CD14-positive monocyte (primary cell): ENCODE results near the gene KCNQ1. TPM values are rescaled to one million over a fixed set of nuclear protein-coding genes. Genes with fewer than 3 reads are reported as not detected.

Experiments
- DNase-seq, 3 donors: peaks; one replicate each; pipeline ENCODE4 v3.0.0-alpha.2; 2011 to 2022
- H2AFZ ChIP-seq: 2 replicates; pipeline ENCODE4 v1.6.0; 2012; ENCODE audit warnings: mild to moderate bottlenecking, low read depth, low read length, inconsistent platforms; ENCODE audit not compliant: insufficient read depth, poor library complexity, severe bottlenecking
- H3K27ac ChIP-seq, 2 donors: 1 replicate in 1 of 2; 2 replicates in 1 of 2; pipeline ENCODE4 v1.5.1; 2012 to 2013; ENCODE audit warnings: low read length in 2 of 2, control low read depth in 1 of 2, inconsistent platforms in 1 of 2, low read depth in 1 of 2, mild to moderate bottlenecking in 1 of 2
- H3K27me3 ChIP-seq, 2 donors: one replicate each; pipeline versions ENCODE4 v1.6.0 to v1.6.1; 2011 to 2013; ENCODE audit warnings: low read length in 2 of 2; ENCODE audit not compliant: control insufficient read depth in 2 of 2, insufficient read depth in 2 of 2
- H3K36me3 ChIP-seq, 2 donors: replicated peaks in 1 of 2; 1 replicate in 1 of 2; 2 replicates in 1 of 2; pipeline versions ENCODE4 v1.5.1 to v1.6.1; 2012 to 2013; ENCODE audit warnings: low read length in 2 of 2, control low read depth in 1 of 2, inconsistent platforms in 1 of 2, mild to moderate bottlenecking in 1 of 2; ENCODE audit not compliant: insufficient read depth in 2 of 2, control insufficient read depth in 1 of 2
- H3K4me1 ChIP-seq, 2 donors: 1 replicate in 1 of 2; 2 replicates in 1 of 2; pipeline versions ENCODE4 v1.5.1 to v1.6.1; 2012 to 2013; ENCODE audit warnings: low read length in 2 of 2, control low read depth in 1 of 2, inconsistent platforms in 1 of 2, mild to moderate bottlenecking in 1 of 2, moderate library complexity in 1 of 2; ENCODE audit not compliant: insufficient read depth in 2 of 2, control insufficient read depth in 1 of 2
- H3K4me2 ChIP-seq: replicated peaks from 2 replicates; pipeline ENCODE3; 2012; ENCODE audit warnings: low read length, moderate library complexity, mild to moderate bottlenecking; ENCODE audit not compliant: poor library complexity, severe bottlenecking; ENCODE audit errors: extremely low read depth
- H3K4me3 ChIP-seq, 3 experiments: fragments of 200-600 bp in 1 of 3; sonication (generic) in 1 of 3; replicated peaks in 1 of 3; 1 replicate in 2 of 3; 2 replicates in 1 of 3; pipeline ENCODE4 v1.5.1; 2011 to 2013; ENCODE audit warnings: low read length in 3 of 3, mild to moderate bottlenecking in 3 of 3, control low read depth in 2 of 3, low read depth in 2 of 3, inconsistent platforms in 1 of 3, moderate library complexity in 1 of 3
- H3K79me2 ChIP-seq: 2 replicates; pipeline ENCODE4 v1.6.0; 2012; ENCODE audit warnings: mild to moderate bottlenecking, control low read depth, inconsistent platforms, low read length, moderate library complexity; ENCODE audit not compliant: insufficient read depth
- H3K9ac ChIP-seq: 2 replicates; pipeline ENCODE4 v1.6.0; 2017; ENCODE audit warnings: low read length, mild to moderate bottlenecking; ENCODE audit not compliant: insufficient read depth, poor library complexity, severe bottlenecking
- H3K9me3 ChIP-seq, 2 donors: replicated peaks in 1 of 2; 1 replicate in 1 of 2; 2 replicates in 1 of 2; pipeline versions ENCODE4 v1.5.1 to v1.6.1; 2012 to 2013; ENCODE audit warnings: low read length in 2 of 2, control low read depth in 1 of 2; ENCODE audit not compliant: control insufficient read depth in 1 of 2, insufficient read depth in 1 of 2
- H4K20me1 ChIP-seq: 2 replicates; pipeline ENCODE4 v1.6.0; 2012; ENCODE audit warnings: mild to moderate bottlenecking, low read length, control low read depth, moderate library complexity; ENCODE audit not compliant: insufficient read depth
- H3K27ac Mint-ChIP-seq, 7 donors: one replicate each; pipeline ENCODE4 v1.8.0; 2020; ENCODE audit warnings: mild to moderate bottlenecking in 7 of 7, mixed read lengths in 7 of 7, moderate library complexity in 6 of 7, inconsistent platforms in 2 of 7
- H3K27me3 Mint-ChIP-seq, 3 donors: one replicate each; pipeline ENCODE4 v1.8.0; 2021 to 2022; ENCODE audit warnings: low read depth in 3 of 3, mild to moderate bottlenecking in 3 of 3, mixed read lengths in 3 of 3, moderate library complexity in 3 of 3, inconsistent platforms in 1 of 3
- H3K36me3 Mint-ChIP-seq, 2 donors: one replicate each; pipeline ENCODE4 v1.8.0; 2020; ENCODE audit warnings: mixed read lengths in 2 of 2, inconsistent platforms in 1 of 2, mild to moderate bottlenecking in 1 of 2
- H3K4me1 Mint-ChIP-seq: one replicate; pipeline ENCODE4 v1.8.0; 2020; ENCODE audit warnings: mild to moderate bottlenecking, mixed read lengths
- H3K4me3 Mint-ChIP-seq, 2 donors: one replicate each; pipeline ENCODE4 v1.8.0; 2020; ENCODE audit warnings: mild to moderate bottlenecking in 2 of 2, mixed read lengths in 2 of 2, moderate library complexity in 1 of 2
- H3K9me3 Mint-ChIP-seq, 7 donors: one replicate each; pipeline ENCODE4 v1.8.0; 2020 to 2022; ENCODE audit warnings: mixed read lengths in 7 of 7, mild to moderate bottlenecking in 6 of 7, moderate library complexity in 6 of 7, inconsistent platforms in 2 of 7
- CTCF ChIP-seq: fragments of 200-600 bp; IDR thresholded peaks from one replicate; pipeline ENCODE4 v1.8.0; 2022; ENCODE audit warnings: antibody characterized with exemption, mild to moderate bottlenecking
- WGBS: methylation state at CpG from one replicate; pipeline ENCODE4 v1.1.5; 2013; ENCODE audit warnings: missing lambda C conversion rate; ENCODE audit not compliant: insufficient coverage; 5-methylcytosine and 5-hydroxymethylcytosine counted together
- intact Hi-C, 2 donors: fragments of 100-400 bp; cut with micrococcal nuclease; formaldehyde crosslinking; loops; one replicate each; pipeline versions ENCODE4 v1.15.0 to v1.15.1; 2023
- polyA plus RNA-seq, 3 donors: library from polyadenylated mRNA; depleted of rRNA in 1 of 3; unstranded in 2 of 3; stranded (reverse) in 1 of 3; fragments of 300-500 nt in 2 of 3; fragments of >200 nt in 1 of 3; fragmentation: Illumina TruSeq in 2 of 3; gene quantifications; 1 replicate in 2 of 3; 2 replicates in 1 of 3; pipeline ENCODE4 v1.2.3, GENCODE V29; 2012 to 2021

The KCNQ1 gene
- polyA plus RNA-seq, 3 donors = 14.9 to 31.8 (median 21.6) TPM

GRCh38 chr11:2891326-2892214 lies 446.8 kb downstream of the KCNQ1 start:
- no peak for TF ChIP-seq CTCF
- Histone ChIP-seq H3K79me2 (no peaks in the 10 kb centered on the region), H3K27ac (peak overlapping the region in 1 of 2 donors; percentile 68), H2AFZ (peak overlapping the region; percentile 76), H3K4me3 (peak overlapping the region in 2 of 3 experiments; percentile 49 to 77), H3K4me1 (peaks cover 19 to 24% of the 10 kb centered on the region in 2 donors), H3K36me3 (no peaks in the 10 kb centered on the region), H3K9ac (peak overlapping the region; percentile 63), H3K9me3 (no peaks in the 10 kb centered on the region), H4K20me1 (peaks cover 8% of the 10 kb centered on the region), H3K27me3 (peaks cover 0 to 16% of the 10 kb centered on the region in 2 donors), H3K4me2 (peak overlapping the region; percentile 88)
- H3K9me3 Mint-ChIP-seq = peaks cover 0 to 3% (median 0%) of the 10 kb centered on the region in 7 donors
- H3K4me1 Mint-ChIP-seq = peaks cover 25% of the 10 kb centered on the region
- H3K27ac Mint-ChIP-seq = peak overlapping the region in 3 of 7 donors; percentile 9 to 59 (median 56)
- peaks cover 18 to 34% (median 21%) of the 10 kb centered on the region in 3 donors for H3K27me3 Mint-ChIP-seq
- peak overlapping the region; percentile 72 to 80 for H3K4me3 Mint-ChIP-seq
- DNase-seq = no peak
- 57% methylated on average over 12 of the region's 17 CpGs for WGBS
- intact Hi-C loops = no loop called here
- H3K36me3 Mint-ChIP-seq = peaks cover 4 to 10% of the 10 kb centered on the region in 2 donors

GRCh38 chr11:2892215-2892966 lies 447.6 kb downstream of the KCNQ1 start:
- peak in 2 of 3 donors; percentile 39 to 54 for DNase-seq
- peak overlapping the region; percentile 56 to 88 (median 77) for H3K27ac Mint-ChIP-seq
- Histone ChIP-seq H3K4me1 (peaks cover 22 to 23% of the 10 kb centered on the region in 2 donors), H3K4me3 (peak overlapping the region; percentile 30 to 77 (median 49)), H3K27ac (peak overlapping the region; percentile 23 to 68), H3K9me3 (no peaks in the 10 kb centered on the region), H2AFZ (peak overlapping the region; percentile 76), H3K36me3 (no peaks in the 10 kb centered on the region), H3K27me3 (peaks cover 0 to 8% of the 10 kb centered on the region in 2 donors), H3K79me2 (no peaks in the 10 kb centered on the region), H3K4me2 (peak overlapping the region; percentile 88), H3K9ac (peak overlapping the region; percentile 63), H4K20me1 (peaks cover 8% of the 10 kb centered on the region)
- TF ChIP-seq CTCF = peak; percentile 93
- H3K27me3 Mint-ChIP-seq = peaks cover 10 to 29% (median 14%) of the 10 kb centered on the region in 3 donors
- intact Hi-C loops = no loop called here
- peaks cover 25% of the 10 kb centered on the region for H3K4me1 Mint-ChIP-seq
- no peaks in the 10 kb centered on the region for H3K9me3 Mint-ChIP-seq
- H3K36me3 Mint-ChIP-seq = peaks cover 2 to 10% of the 10 kb centered on the region in 2 donors
- peak overlapping the region; percentile 72 to 82 for H3K4me3 Mint-ChIP-seq
- WGBS = 0% methylated on average over 19 of the region's 34 CpGs
